GM23338 (cell line): ENCODE data around the gene ABCC3.

Experiments used
- JUNB ChIP-seq: IDR thresholded peaks from one replicate; pipeline ENCODE4 v1.6.1; 2016; ENCODE audit warnings: antibody characterized with exemption; ENCODE audit not compliant: unreplicated experiment
- NANOG ChIP-seq: IDR thresholded peaks from 2 replicates; pipeline ENCODE4 v1.6.1; 2016; ENCODE audit warnings: antibody characterized with exemption, borderline replicate concordance
- POLR2AphosphoS5 ChIP-seq: IDR thresholded peaks from 2 replicates; pipeline ENCODE4 v1.6.1; 2016; ENCODE audit warnings: antibody characterized with exemption, low read depth
- ZNF331 ChIP-seq: fragments of 250-450 bp; sonication (Bioruptor Pico); IDR thresholded peaks from 2 replicates; pipeline ENCODE4 v1.5.0; 2020; ENCODE audit warnings: low read depth, mild to moderate bottlenecking, moderate library complexity
- TF ChIP-seq, protein P1 (sequence below), 2 experiments: fragments of 200-600 bp in 1 of 2; sonication (generic) in 1 of 2; conservative IDR thresholded peaks; 2 replicates each; pipeline versions ENCODE4 v1.5.1 to v1.6.1; 2016 to 2017; ENCODE audit warnings: antibody characterized with exemption in 2 of 2, low read depth in 2 of 2, mild to moderate bottlenecking in 2 of 2, moderate library complexity in 1 of 2
- TF ChIP-seq, protein P2 (sequence below): IDR thresholded peaks from one replicate; pipeline ENCODE4 v1.6.1; 2018; ENCODE audit warnings: antibody characterized with exemption; ENCODE audit not compliant: unreplicated experiment

DNA sequence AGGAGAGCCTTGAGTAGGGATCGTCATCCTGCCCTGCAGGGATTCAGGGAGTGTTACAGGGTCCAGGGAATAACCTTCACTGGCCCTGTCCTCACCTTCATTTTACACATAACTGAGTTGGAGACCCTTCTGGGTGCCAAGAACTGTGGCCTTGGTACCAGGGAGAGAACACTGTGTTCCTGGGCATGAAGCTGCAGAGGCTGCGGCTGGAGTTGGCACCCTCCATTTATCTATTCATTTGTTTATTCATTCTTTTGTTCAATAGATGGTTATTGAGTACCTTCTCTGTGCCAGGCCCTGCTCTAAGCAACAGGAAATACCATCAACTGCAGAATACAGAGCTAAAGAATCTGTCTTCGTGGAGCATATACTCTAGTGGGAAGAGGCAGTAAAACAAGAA is 6.7 kb downstream of the ABCC3 start:
- no peak for TF ChIP-seq POLR2AphosphoS5
- no peak for TF ChIP-seq JUNB
- TF ChIP-seq, protein P1, sequence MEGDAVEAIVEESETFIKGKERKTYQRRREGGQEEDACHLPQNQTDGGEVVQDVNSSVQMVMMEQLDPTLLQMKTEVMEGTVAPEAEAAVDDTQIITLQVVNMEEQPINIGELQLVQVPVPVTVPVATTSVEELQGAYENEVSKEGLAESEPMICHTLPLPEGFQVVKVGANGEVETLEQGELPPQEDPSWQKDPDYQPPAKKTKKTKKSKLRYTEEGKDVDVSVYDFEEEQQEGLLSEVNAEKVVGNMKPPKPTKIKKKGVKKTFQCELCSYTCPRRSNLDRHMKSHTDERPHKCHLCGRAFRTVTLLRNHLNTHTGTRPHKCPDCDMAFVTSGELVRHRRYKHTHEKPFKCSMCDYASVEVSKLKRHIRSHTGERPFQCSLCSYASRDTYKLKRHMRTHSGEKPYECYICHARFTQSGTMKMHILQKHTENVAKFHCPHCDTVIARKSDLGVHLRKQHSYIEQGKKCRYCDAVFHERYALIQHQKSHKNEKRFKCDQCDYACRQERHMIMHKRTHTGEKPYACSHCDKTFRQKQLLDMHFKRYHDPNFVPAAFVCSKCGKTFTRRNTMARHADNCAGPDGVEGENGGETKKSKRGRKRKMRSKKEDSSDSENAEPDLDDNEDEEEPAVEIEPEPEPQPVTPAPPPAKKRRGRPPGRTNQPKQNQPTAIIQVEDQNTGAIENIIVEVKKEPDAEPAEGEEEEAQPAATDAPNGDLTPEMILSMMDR (conservative IDR thresholded peaks at IDR 0.05; ENCODE audit: low read depth in 2 of 2): no peak
- TF ChIP-seq ZNF331 (CRISPR knock-in tag): no peak
- TF ChIP-seq, protein P2, sequence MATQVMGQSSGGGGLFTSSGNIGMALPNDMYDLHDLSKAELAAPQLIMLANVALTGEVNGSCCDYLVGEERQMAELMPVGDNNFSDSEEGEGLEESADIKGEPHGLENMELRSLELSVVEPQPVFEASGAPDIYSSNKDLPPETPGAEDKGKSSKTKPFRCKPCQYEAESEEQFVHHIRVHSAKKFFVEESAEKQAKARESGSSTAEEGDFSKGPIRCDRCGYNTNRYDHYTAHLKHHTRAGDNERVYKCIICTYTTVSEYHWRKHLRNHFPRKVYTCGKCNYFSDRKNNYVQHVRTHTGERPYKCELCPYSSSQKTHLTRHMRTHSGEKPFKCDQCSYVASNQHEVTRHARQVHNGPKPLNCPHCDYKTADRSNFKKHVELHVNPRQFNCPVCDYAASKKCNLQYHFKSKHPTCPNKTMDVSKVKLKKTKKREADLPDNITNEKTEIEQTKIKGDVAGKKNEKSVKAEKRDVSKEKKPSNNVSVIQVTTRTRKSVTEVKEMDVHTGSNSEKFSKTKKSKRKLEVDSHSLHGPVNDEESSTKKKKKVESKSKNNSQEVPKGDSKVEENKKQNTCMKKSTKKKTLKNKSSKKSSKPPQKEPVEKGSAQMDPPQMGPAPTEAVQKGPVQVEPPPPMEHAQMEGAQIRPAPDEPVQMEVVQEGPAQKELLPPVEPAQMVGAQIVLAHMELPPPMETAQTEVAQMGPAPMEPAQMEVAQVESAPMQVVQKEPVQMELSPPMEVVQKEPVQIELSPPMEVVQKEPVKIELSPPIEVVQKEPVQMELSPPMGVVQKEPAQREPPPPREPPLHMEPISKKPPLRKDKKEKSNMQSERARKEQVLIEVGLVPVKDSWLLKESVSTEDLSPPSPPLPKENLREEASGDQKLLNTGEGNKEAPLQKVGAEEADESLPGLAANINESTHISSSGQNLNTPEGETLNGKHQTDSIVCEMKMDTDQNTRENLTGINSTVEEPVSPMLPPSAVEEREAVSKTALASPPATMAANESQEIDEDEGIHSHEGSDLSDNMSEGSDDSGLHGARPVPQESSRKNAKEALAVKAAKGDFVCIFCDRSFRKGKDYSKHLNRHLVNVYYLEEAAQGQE: no peak
- no peak for TF ChIP-seq NANOG
